Metanephros (tissue), 2 donors: ENCODE results near the gene SSX7. TPM values are rescaled to one million over a fixed set of nuclear protein-coding genes. Genes with fewer than 3 reads are reported as not detected.

Experiments used
- small RNA-seq: library from RNA; depleted of rRNA; stranded (forward); fragments of <200 nt; gene quantifications from one replicate; pipeline ENCODE3, GENCODE V24; 2014; ENCODE audit warnings: low replicate concordance
- total RNA-seq: library from RNA; depleted of rRNA; stranded (reverse); fragments of >200 nt; gene quantifications from one replicate; pipeline ENCODE4 v1.2.3, GENCODE V29; 2014

The SSX7 gene, protein sequence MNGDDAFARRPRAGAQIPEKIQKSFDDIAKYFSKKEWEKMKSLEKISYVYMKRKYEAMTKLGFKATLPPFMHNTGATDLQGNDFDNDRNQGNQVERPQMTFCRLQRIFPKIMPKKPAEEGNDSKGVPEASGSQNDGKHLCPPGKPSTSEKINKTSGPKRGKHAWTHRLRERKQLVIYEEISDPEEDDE
- not detected for total RNA-seq

DNA sequence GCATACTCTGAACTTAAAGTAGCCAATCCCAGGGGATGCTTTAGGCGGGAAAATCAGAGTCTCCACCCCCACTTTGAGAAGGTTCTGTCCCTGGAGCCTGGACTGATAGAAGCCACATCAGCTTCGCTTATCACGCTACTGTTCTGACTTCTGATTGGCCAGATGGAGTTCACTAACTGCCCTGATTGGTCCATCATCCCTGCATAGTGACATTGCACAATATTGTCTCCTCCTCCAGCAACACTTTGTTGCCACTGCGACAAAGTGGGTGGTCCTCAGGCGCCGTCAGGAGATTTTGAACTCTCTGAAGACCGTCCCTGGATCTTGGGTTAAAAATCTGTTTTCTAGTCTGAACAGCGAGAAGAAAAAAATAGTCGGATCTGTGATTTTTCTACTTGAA is at the start of gene SSX7:
TSS of gene SSX7 (minus strand) at position 101 of the 400 bp plus-strand sequence. CDS start 1,428 bp downstream, outside the sequence.

Small RNA genes within 50 kb of the gene (small RNA-seq; reads per million reads assigned to genes)
- gene AL450023.3, result not detected
- not detected for gene RNA5SP504

Other genes with a start within 250 kb of the SSX7 start
- not detected for gene XAGE1A, start 159.1 kb downstream of the SSX7 start, total RNA-seq
- not detected for gene XAGE1B, start 137.8 kb downstream of the SSX7 start, total RNA-seq
- gene SSX2, start 52.3 kb upstream of the SSX7 start, total RNA-seq, result not detected
- gene SSX2B, start 96.4 kb upstream of the SSX7 start, total RNA-seq, result 0.35 TPM
- not detected for gene SPANXN5, start 142.5 kb upstream of the SSX7 start, total RNA-seq
- not detected for gene XAGE5, start 156.4 kb upstream of the SSX7 start, total RNA-seq
- not detected for gene XAGE3, start 213.2 kb upstream of the SSX7 start, total RNA-seq
- 22.0 TPM for gene FAM156B, start 242.4 kb upstream of the SSX7 start, total RNA-seq